Liver (tissue), 9 donors: ENCODE results near the gene GFY. TPM values are rescaled to one million over a fixed set of nuclear protein-coding genes. Genes with fewer than 3 reads are reported as not detected.

Source experiments
- DNase-seq: peaks from one replicate; pipeline ENCODE4 v3.0.0-alpha.2; 2017; ENCODE audit warnings: low spot score
- H3K27ac ChIP-seq, 2 donors: one replicate each; pipeline ENCODE4 v1.7.0; 2013; ENCODE audit warnings: inconsistent platforms in 2 of 2, low read length in 2 of 2, control low read depth in 1 of 2, low read depth in 1 of 2, mild to moderate bottlenecking in 1 of 2
- H3K27me3 ChIP-seq, 4 donors: one replicate each; pipeline versions ENCODE4 v1.6.1 to v1.7.0; 2013; ENCODE audit warnings: low read length in 3 of 4, inconsistent platforms in 1 of 4, mild to moderate bottlenecking in 1 of 4, moderate library complexity in 1 of 4; ENCODE audit not compliant: control insufficient read depth in 4 of 4, insufficient read depth in 4 of 4
- H3K36me3 ChIP-seq, 4 donors: one replicate each; pipeline versions ENCODE4 v1.6.1 to v1.7.0; 2013; ENCODE audit warnings: low read length in 3 of 4, mild to moderate bottlenecking in 3 of 4, low read depth in 1 of 4, moderate library complexity in 1 of 4; ENCODE audit not compliant: control insufficient read depth in 4 of 4, insufficient read depth in 3 of 4
- H3K4me1 ChIP-seq, 4 donors: one replicate each; pipeline versions ENCODE4 v1.6.1 to v1.7.0; 2013; ENCODE audit warnings: low read length in 3 of 4, mild to moderate bottlenecking in 3 of 4, moderate library complexity in 1 of 4; ENCODE audit not compliant: control insufficient read depth in 4 of 4, insufficient read depth in 4 of 4
- H3K4me3 ChIP-seq, 3 donors: one replicate each; pipeline versions ENCODE4 v1.6.1 to v1.7.0; 2013; ENCODE audit warnings: low read length in 3 of 3, control low read depth in 1 of 3, low read depth in 1 of 3, mild to moderate bottlenecking in 1 of 3
- H3K9ac ChIP-seq, 2 donors: one replicate each; pipeline ENCODE4 v1.7.0; 2013; ENCODE audit warnings: low read length in 2 of 2, mild to moderate bottlenecking in 2 of 2, moderate library complexity in 2 of 2, control low read depth in 1 of 2, low read depth in 1 of 2
- H3K9me3 ChIP-seq, 4 donors: one replicate each; pipeline versions ENCODE4 v1.6.1 to v1.7.0; 2013; ENCODE audit warnings: low read length in 3 of 4; ENCODE audit not compliant: control insufficient read depth in 4 of 4
- ATF3 ChIP-seq: IDR thresholded peaks from 2 replicates; pipeline ENCODE4 v1.6.1; 2016; ENCODE audit warnings: antibody characterized with exemption
- CTCF ChIP-seq: fragments of 150-350 bp; IDR thresholded peaks from 2 replicates; pipeline ENCODE4 v1.5.1; 2017; ENCODE audit warnings: improper control_type of control experiment, low read depth, low read length; ENCODE audit not compliant: missing input control
- EGR1 ChIP-seq, 2 donors: IDR thresholded peaks; 2 replicates each; pipeline ENCODE4 v1.6.1; 2016 to 2018; ENCODE audit warnings: antibody characterized with exemption in 2 of 2, low read depth in 2 of 2
- FOXA1 ChIP-seq: IDR thresholded peaks from 2 replicates; pipeline ENCODE4 v1.6.1; 2016; ENCODE audit warnings: antibody characterized with exemption
- FOXA2 ChIP-seq: IDR thresholded peaks from 2 replicates; pipeline ENCODE4 v1.6.1; 2016; ENCODE audit warnings: antibody characterized with exemption
- GABPA ChIP-seq, 2 donors: IDR thresholded peaks in 1 of 2; conservative IDR thresholded peaks in 1 of 2; 2 replicates each; pipeline ENCODE4 v1.6.1; 2016; ENCODE audit warnings: antibody characterized with exemption in 2 of 2, mild to moderate bottlenecking in 1 of 2, moderate library complexity in 1 of 2
- HNF4A ChIP-seq, 2 donors: conservative IDR thresholded peaks; 2 replicates each; pipeline ENCODE4 v1.6.1; 2016; ENCODE audit warnings: antibody characterized with exemption in 2 of 2, mild to moderate bottlenecking in 2 of 2
- HNF4G ChIP-seq: IDR thresholded peaks from 2 replicates; pipeline ENCODE4 v1.6.1; 2016; ENCODE audit warnings: antibody characterized with exemption
- JUND ChIP-seq, 2 donors: IDR thresholded peaks; 2 replicates each; pipeline ENCODE4 v1.6.1; 2016; ENCODE audit warnings: antibody characterized with exemption in 2 of 2
- NR2F2 ChIP-seq: IDR thresholded peaks from 2 replicates; pipeline ENCODE4 v1.6.1; 2016; ENCODE audit warnings: antibody characterized with exemption
- RAD21 ChIP-seq, 2 donors: IDR thresholded peaks; 2 replicates each; pipeline ENCODE4 v1.6.1; 2016; ENCODE audit warnings: antibody characterized with exemption in 2 of 2, mild to moderate bottlenecking in 2 of 2
- REST ChIP-seq: IDR thresholded peaks from 2 replicates; pipeline ENCODE4 v1.6.1; 2016; ENCODE audit warnings: antibody characterized with exemption, mild to moderate bottlenecking
- RXRA ChIP-seq, 2 donors: IDR thresholded peaks; 2 replicates each; pipeline ENCODE4 v1.6.1; 2017 to 2018; ENCODE audit warnings: antibody characterized with exemption in 2 of 2, mild to moderate bottlenecking in 1 of 2
- SP1 ChIP-seq: IDR thresholded peaks from 2 replicates; pipeline ENCODE4 v1.6.1; 2018; ENCODE audit warnings: antibody characterized with exemption, mild to moderate bottlenecking
- TAF1 ChIP-seq: conservative IDR thresholded peaks from 2 replicates; pipeline ENCODE4 v1.6.1; 2016; ENCODE audit warnings: antibody characterized with exemption, mild to moderate bottlenecking
- YY1 ChIP-seq: IDR thresholded peaks from 2 replicates; pipeline ENCODE4 v1.6.1; 2016; ENCODE audit warnings: antibody characterized with exemption, mild to moderate bottlenecking
- WGBS: extraction: QIAGEN DNeasy Blood & Tissue Kit; methylation state at CpG from one replicate; pipeline ENCODE4 v1.1.7; 2013; 5-methylcytosine and 5-hydroxymethylcytosine counted together
- polyA plus RNA-seq, 2 donors: library from polyadenylated mRNA; stranded (reverse) in 1 of 2; unstranded in 1 of 2; fragments of 200-250 nt in 1 of 2; fragments of >200 nt in 1 of 2; fragmentation: Nextera tagmentation in 1 of 2; extraction: Ambion mirVana in 1 of 2; gene quantifications; one replicate each; pipeline versions ENCODE4 v1.2.1 to v1.2.3, GENCODE V29; 2013 to 2015
- total RNA-seq, 2 donors: library from RNA; depleted of rRNA; stranded (reverse); fragments of >200 nt; gene quantifications; one replicate each; pipeline ENCODE4 v1.2.3, GENCODE V29; 2014
- TF ChIP-seq, protein P1 (sequence below): IDR thresholded peaks from 2 replicates; pipeline ENCODE4 v1.6.1; 2016; ENCODE audit warnings: antibody characterized with exemption
- TF ChIP-seq, protein P2 (sequence below): IDR thresholded peaks from 2 replicates; pipeline ENCODE4 v1.6.1; 2016; ENCODE audit warnings: antibody characterized with exemption
- donor health status: healthy.
- donor health status: healthy.
- donor health status: healthy.
- donor health status: healthy.
- donor health status: healthy.

GFY gene
- total and polyA plus RNA-seq, 4 donors, result not detected

GRCh38 chr19:49437231-49437630, 12.0 kb downstream of the GFY start (continued):
- TF ChIP-seq REST (no peak), ATF3 (no peak), JUND (IDR thresholded peaks at IDR 0.05) (no peak), RXRA (IDR thresholded peaks at IDR 0.05) (no peak)

- no peak for TF ChIP-seq SP1
- TF ChIP-seq NR2F2, result no peak
- TF ChIP-seq FOXA2, result no peak
- TF ChIP-seq RAD21 (IDR thresholded peaks at IDR 0.05), result no peak
- no peak for TF ChIP-seq ATF3
- TF ChIP-seq RXRA (IDR thresholded peaks at IDR 0.05), result no peak
- TF ChIP-seq, protein P1, sequence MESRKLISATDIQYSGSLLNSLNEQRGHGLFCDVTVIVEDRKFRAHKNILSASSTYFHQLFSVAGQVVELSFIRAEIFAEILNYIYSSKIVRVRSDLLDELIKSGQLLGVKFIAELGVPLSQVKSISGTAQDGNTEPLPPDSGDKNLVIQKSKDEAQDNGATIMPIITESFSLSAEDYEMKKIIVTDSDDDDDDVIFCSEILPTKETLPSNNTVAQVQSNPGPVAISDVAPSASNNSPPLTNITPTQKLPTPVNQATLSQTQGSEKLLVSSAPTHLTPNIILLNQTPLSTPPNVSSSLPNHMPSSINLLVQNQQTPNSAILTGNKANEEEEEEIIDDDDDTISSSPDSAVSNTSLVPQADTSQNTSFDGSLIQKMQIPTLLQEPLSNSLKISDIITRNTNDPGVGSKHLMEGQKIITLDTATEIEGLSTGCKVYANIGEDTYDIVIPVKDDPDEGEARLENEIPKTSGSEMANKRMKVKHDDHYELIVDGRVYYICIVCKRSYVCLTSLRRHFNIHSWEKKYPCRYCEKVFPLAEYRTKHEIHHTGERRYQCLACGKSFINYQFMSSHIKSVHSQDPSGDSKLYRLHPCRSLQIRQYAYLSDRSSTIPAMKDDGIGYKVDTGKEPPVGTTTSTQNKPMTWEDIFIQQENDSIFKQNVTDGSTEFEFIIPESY, result no peak
- TF ChIP-seq GABPA (IDR thresholded peaks at IDR 0.05 in 1 of 2, conservative IDR thresholded peaks at IDR 0.05 in 1 of 2), result no peak
- TF ChIP-seq HNF4A (conservative IDR thresholded peaks at IDR 0.05), result no peak
- TF ChIP-seq TAF1, result no peak
- TF ChIP-seq YY1, result no peak
- no peak for TF ChIP-seq EGR1 (IDR thresholded peaks at IDR 0.05; ENCODE audit: low read depth in 2 of 2)
- TF ChIP-seq, protein P2, sequence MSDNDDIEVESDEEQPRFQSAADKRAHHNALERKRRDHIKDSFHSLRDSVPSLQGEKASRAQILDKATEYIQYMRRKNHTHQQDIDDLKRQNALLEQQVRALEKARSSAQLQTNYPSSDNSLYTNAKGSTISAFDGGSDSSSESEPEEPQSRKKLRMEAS, result no peak
- TF ChIP-seq CTCF, result no peak
- no peak for TF ChIP-seq FOXA1
- TF ChIP-seq REST, result no peak
- TF ChIP-seq JUND (IDR thresholded peaks at IDR 0.05), result no peak
- TF ChIP-seq HNF4G, result no peak
- no peaks in the 10 kb centered on the region for H3K36me3 ChIP-seq
- peaks cover 0 to 4% (median 2%) of the 10 kb centered on the region in 4 donors for H3K4me1 ChIP-seq
- WGBS, result 13% methylated on average over 6 of the region's 6 CpGs
- peaks cover 3 to 8% (median 4%) of the 10 kb centered on the region in 4 donors for H3K27me3 ChIP-seq
- H3K9ac ChIP-seq, result no peak overlapping the region
- no peak overlapping the region for H3K27ac ChIP-seq
- no peak overlapping the region for H3K4me3 ChIP-seq
- no peak for DNase-seq
- H3K9me3 ChIP-seq, result no peaks in the 10 kb centered on the region
Observed at GRCh38 chr19:49438261-49438660, 13.1 kb downstream of the GFY start.
